ENCODE measurements around the gene EIF1. TPM values are rescaled to one million over a fixed set of nuclear protein-coding genes. Genes with fewer than 3 reads are reported as not detected.

The EIF1 gene
- total RNA-seq, 1 donor from 2014 or later, result 86.7 TPM

- no peak for TF ChIP-seq CTCF (conservative IDR thresholded peaks at IDR 0.05; ENCODE audit: low read depth, low read length)
- no peak for DNase-seq (ENCODE audit: low read depth)
- no peak overlapping the region for H3K4me3 ChIP-seq (ENCODE audit: low read depth, low read length)
These were observed 47.1 kb downstream of the EIF1 start for GRCh38 chr17:41735744-41736143.

- no peak for DNase-seq (ENCODE audit: low read depth)
- no peak for TF ChIP-seq CTCF (conservative IDR thresholded peaks at IDR 0.05; ENCODE audit: low read depth, low read length)
- no peak overlapping the region for H3K4me3 ChIP-seq (ENCODE audit: low read depth, low read length)
These were observed 48.4 kb downstream of the EIF1 start for GRCh38 chr17:41736983-41737679.

GRCh38 chr17:41737680-41738023, 49.0 kb downstream of the EIF1 start:
- TF ChIP-seq CTCF (conservative IDR thresholded peaks at IDR 0.05; ENCODE audit: low read depth, low read length), result no peak
- DNase-seq (ENCODE audit: low read depth), result no peak
- no peak overlapping the region for H3K4me3 ChIP-seq (ENCODE audit: low read depth, low read length)

GRCh38 chr17:41738077-41738800, 49.6 kb downstream of the EIF1 start:
- DNase-seq (ENCODE audit: low read depth), result no peak
- TF ChIP-seq CTCF (conservative IDR thresholded peaks at IDR 0.05; ENCODE audit: low read depth, low read length), result peak; percentile 96
- no peak overlapping the region for H3K4me3 ChIP-seq (ENCODE audit: low read depth, low read length)

GRCh38 chr17:41738801-41739112, 50.1 kb downstream of the EIF1 start:
- no peak for DNase-seq (ENCODE audit: low read depth)
- no peak for TF ChIP-seq CTCF (conservative IDR thresholded peaks at IDR 0.05; ENCODE audit: low read depth, low read length)
- H3K4me3 ChIP-seq (ENCODE audit: low read depth, low read length), result no peak overlapping the region

GRCh38 chr17:41739661-41740352, 51.1 kb downstream of the EIF1 start:
- no peak overlapping the region for H3K4me3 ChIP-seq (ENCODE audit: low read depth, low read length)
- no peak for TF ChIP-seq CTCF (conservative IDR thresholded peaks at IDR 0.05; ENCODE audit: low read depth, low read length)
- DNase-seq (ENCODE audit: low read depth), result peak; percentile 48
